ENCODE data around the gene AMDHD2. TPM values are rescaled to one million over a fixed set of nuclear protein-coding genes. Genes with fewer than 3 reads are reported as not detected.

Gene AMDHD2
- total RNA-seq, 2 experiments from 2014 or later = 51.8 to 59.7 TPM

DNA sequence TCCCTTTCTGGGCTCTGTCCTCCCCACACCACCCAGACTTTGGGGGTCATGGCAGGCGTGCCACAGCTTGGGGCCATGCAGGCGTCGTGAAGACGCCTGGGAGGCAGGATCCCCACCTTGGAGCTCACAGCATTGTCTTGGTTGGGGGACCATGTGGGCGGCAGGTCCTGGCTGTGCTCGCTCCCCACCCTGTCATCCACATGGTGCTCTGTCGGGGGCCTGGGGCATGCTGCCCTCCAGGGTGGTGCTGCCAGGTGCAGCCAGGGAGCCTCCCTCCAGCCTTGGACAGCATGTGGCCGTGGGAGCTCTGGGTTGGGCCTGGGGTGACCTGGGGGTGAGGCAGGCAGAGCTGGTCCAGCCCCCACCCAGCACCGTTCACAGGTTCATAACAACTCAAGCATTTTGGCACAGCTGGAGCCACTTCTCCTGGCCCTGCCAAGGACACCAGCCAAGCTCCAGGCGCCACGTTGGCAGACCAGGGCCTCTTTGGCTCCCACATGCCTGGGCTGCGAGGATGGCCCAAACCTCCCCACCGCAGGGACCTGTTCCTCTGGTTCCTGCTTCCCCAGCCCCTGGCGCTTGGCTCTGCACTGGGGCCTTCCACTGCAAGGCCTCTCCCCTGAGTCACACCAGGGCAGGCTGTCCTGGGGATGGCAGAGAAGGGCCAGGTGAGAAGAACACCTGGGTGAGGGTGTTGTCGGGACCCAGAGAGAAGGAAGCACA is 21.5 kb upstream of the AMDHD2 start:
- POLR2A ChIA-PET = no interaction called here
- H2AFZ ChIP-seq (ENCODE audit: low read length) = no peak overlapping the region
- H3K79me2 ChIP-seq (ENCODE audit: insufficient read depth, low read depth, low read length) = no peaks in the 10 kb centered on the region
- H4K20me1 ChIP-seq (ENCODE audit: insufficient read depth, low read length) = no peaks in the 10 kb centered on the region
- DNase-seq (ENCODE audit: low spot score) = no peak
- H3K4me1 ChIP-seq (ENCODE audit: insufficient read depth, low read length, poor library complexity, severe bottlenecking) = peaks cover 10% of the 10 kb centered on the region
- CTCF ChIA-PET (ENCODE audit: unreplicated experiment) = no interaction called here
- H3K9me3 ChIP-seq (ENCODE audit: low read length) = no peaks in the 10 kb centered on the region
- intact Hi-C loops (cut with micrococcal nuclease; ENCODE audit: unreplicated experiment) = no loop called here
- H3K36me3 ChIP-seq (ENCODE audit: insufficient read depth, low read length) = peaks cover 37% of the 10 kb centered on the region
- H3K4me3 ChIP-seq (ENCODE audit: low read depth, low read length, poor library complexity, severe bottlenecking) = no peak overlapping the region
- no peaks in the 10 kb centered on the region for H3K9me2 ChIP-seq (ENCODE audit: insufficient read depth, low read length)
- TF ChIP-seq EZH2phosphoT487 (IDR thresholded peaks at IDR 0.05; ENCODE audit: borderline replicate concordance, low read depth, low read length) (no peak), CTCF (conservative IDR thresholded peaks at IDR 0.05; ENCODE audit: low read length) (no peak)
- no peak overlapping the region for H3K27ac ChIP-seq (ENCODE audit: low read depth, low read length, poor library complexity, severe bottlenecking)
- BruUV-seq (replicated peaks) = no TSS peak
- no peak overlapping the region for H3K4me2 ChIP-seq (ENCODE audit: low read length)

DNA sequence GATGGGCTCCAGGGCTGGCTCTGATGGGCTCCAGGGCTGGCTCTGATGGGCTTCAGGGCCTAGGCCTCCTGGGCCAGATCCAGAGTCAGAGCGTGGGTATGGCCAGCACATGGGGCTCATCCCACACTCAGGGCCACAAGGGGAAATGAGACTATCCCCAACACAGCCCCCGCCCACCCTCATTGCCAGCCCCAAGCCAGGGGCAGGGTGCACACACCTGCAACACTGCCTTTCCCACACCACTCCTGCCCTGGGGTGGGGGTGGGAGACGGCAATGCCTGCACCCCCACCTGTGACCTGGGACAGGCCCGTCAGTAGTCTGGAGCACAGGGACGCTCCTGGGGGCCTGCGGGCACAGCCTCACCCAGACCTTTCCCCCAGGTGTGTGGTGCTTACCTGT is 20.7 kb upstream of the AMDHD2 start:
- ChIA-PET CTCF (ENCODE audit: unreplicated experiment) (no interaction called here), POLR2A (no interaction called here)
- Histone ChIP-seq H3K4me1 (ENCODE audit: insufficient read depth, low read length, poor library complexity, severe bottlenecking) (peaks cover 10% of the 10 kb centered on the region), H3K4me2 (ENCODE audit: low read length) (no peak overlapping the region), H3K9me3 (ENCODE audit: low read length) (no peaks in the 10 kb centered on the region), H3K4me3 (ENCODE audit: low read depth, low read length, poor library complexity, severe bottlenecking) (no peak overlapping the region), H3K36me3 (ENCODE audit: insufficient read depth, low read length) (peaks cover 37% of the 10 kb centered on the region), H2AFZ (ENCODE audit: low read length) (no peak overlapping the region), H3K79me2 (ENCODE audit: insufficient read depth, low read depth, low read length) (no peaks in the 10 kb centered on the region), H3K9me2 (ENCODE audit: insufficient read depth, low read length) (no peaks in the 10 kb centered on the region), H4K20me1 (ENCODE audit: insufficient read depth, low read length) (no peaks in the 10 kb centered on the region), H3K27ac (ENCODE audit: low read depth, low read length, poor library complexity, severe bottlenecking) (no peak overlapping the region)
- TF ChIP-seq EZH2phosphoT487 (IDR thresholded peaks at IDR 0.05; ENCODE audit: borderline replicate concordance, low read depth, low read length) = no peak
- TF ChIP-seq CTCF (conservative IDR thresholded peaks at IDR 0.05; ENCODE audit: low read length) = no peak
- BruUV-seq (replicated peaks) = no TSS peak
- DNase-seq (ENCODE audit: low spot score) = no peak
- intact Hi-C loops (cut with micrococcal nuclease; ENCODE audit: unreplicated experiment) = no loop called here

DNA sequence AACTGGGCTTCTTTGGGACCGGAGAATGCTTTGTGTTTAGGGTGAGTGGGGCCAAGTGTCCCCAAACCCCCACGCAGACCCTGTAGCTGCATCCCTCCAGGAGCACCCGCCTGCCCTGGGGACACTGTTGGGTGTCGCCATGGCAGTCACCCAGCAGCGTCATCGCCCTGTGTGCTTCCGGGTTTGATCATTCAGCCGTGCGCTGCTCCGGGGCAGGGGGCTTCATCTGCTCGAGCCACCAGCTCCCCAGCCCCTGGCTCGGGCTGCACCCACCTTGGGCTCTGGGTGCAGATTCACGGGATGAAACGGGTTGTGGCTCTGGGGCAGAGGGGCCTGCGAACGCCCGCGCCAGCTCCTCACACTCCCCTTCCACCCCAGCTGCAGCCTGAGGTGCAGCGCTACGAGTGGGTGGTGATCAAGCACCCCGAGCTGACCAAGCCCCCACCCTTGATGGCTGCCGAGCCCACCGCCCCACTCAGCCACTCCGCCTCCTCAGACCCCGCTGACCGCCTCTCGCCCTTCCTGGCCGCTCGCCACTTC is 20.2 kb upstream of the AMDHD2 start:
- intact Hi-C loops (cut with micrococcal nuclease; ENCODE audit: unreplicated experiment) = loop anchor here (2.0 kb wide), 1 partner anchor 25 kb away; the partner anchor contains the start of gene TBC1D24
- BruUV-seq (replicated peaks) = no TSS peak
- TF ChIP-seq CTCF (conservative IDR thresholded peaks at IDR 0.05; ENCODE audit: low read length) = no peak

More for the DNA sequence above, 20.2 kb upstream of the AMDHD2 start:
- CTCF ChIA-PET (ENCODE audit: unreplicated experiment) = no interaction called here
- Histone ChIP-seq H3K9me2 (ENCODE audit: insufficient read depth, low read length) (no peaks in the 10 kb centered on the region), H3K9me3 (ENCODE audit: low read length) (no peaks in the 10 kb centered on the region), H3K36me3 (ENCODE audit: insufficient read depth, low read length) (peaks cover 37% of the 10 kb centered on the region), H2AFZ (ENCODE audit: low read length) (no peak overlapping the region), H3K27ac (ENCODE audit: low read depth, low read length, poor library complexity, severe bottlenecking) (no peak overlapping the region), H3K79me2 (ENCODE audit: insufficient read depth, low read depth, low read length) (no peaks in the 10 kb centered on the region), H3K4me1 (ENCODE audit: insufficient read depth, low read length, poor library complexity, severe bottlenecking) (peaks cover 10% of the 10 kb centered on the region), H4K20me1 (ENCODE audit: insufficient read depth, low read length) (no peaks in the 10 kb centered on the region), H3K4me3 (ENCODE audit: low read depth, low read length, poor library complexity, severe bottlenecking) (no peak overlapping the region), H3K4me2 (ENCODE audit: low read length) (no peak overlapping the region)
- POLR2A ChIA-PET = no interaction called here
- no peak for DNase-seq (ENCODE audit: low spot score)
